Lower leg skin (tissue), 4 donors: ENCODE data around the gene CELA2B. TPM values are rescaled to one million over a fixed set of nuclear protein-coding genes. Genes with fewer than 3 reads are reported as not detected.

Experiments
- DNase-seq, 2 donors: peaks; one replicate each; pipeline ENCODE4 v3.0.0-alpha.2; 2019; ENCODE audit warnings: low spot score in 2 of 2
- H3K4me3 ChIP-seq: fragments of 200-600 bp; sonication (generic); 2 replicates; pipeline ENCODE4 v1.5.1; 2017; ENCODE audit warnings: mild to moderate bottlenecking, low read depth; ENCODE audit not compliant: poor library complexity, severe bottlenecking
- CTCF ChIP-seq, 3 donors: fragments of 450-650 bp; IDR thresholded peaks; one replicate each; pipeline ENCODE4 v1.5.1; 2016; ENCODE audit warnings: antibody characterized with exemption in 3 of 3, mild to moderate bottlenecking in 3 of 3, moderate library complexity in 2 of 3
- POLR2A ChIP-seq, 2 donors: fragments of 450-650 bp; IDR thresholded peaks; one replicate each; pipeline ENCODE4 v1.6.1; 2016 to 2017; ENCODE audit warnings: antibody characterized with exemption in 2 of 2, mild to moderate bottlenecking in 1 of 2, moderate library complexity in 1 of 2
- WGBS, 2 donors: methylation state at CpG; one replicate each; pipeline ENCODE4 v1.1.5; 2018; 5-methylcytosine and 5-hydroxymethylcytosine counted together
- intact Hi-C: fragments of 100-400 bp; cut with DNase I; formaldehyde crosslinking; loops from one replicate; pipeline ENCODE4 v1.15.0; 2023; ENCODE audit warnings: low total_unique reads
- total RNA-seq, 4 donors: library from RNA; depleted of rRNA; stranded (reverse); fragments of >200 nt; gene quantifications; one replicate each; pipeline ENCODE4 v1.1.0, GENCODE V29; 2016

Gene CELA2B
- total RNA-seq, 4 donors from 2014 or later = 0.49 TPM; not detected in 3

DNA sequence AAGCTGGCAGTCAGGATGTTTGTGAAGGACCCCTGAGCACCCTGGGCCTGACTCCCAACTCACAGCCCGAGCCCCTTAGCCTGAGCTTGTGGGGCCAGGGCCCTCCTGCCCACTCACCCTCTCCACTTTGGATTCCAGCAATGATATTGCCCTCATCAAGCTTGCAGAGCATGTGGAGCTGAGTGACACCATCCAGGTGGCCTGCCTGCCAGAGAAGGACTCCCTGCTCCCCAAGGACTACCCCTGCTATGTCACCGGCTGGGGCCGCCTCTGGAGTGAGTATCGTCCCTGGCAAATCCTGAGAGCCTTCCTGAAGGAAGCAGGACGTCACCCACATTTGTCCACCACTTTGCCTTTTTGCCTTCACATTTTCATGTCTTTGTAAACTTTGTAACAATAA, 32.6 kb upstream of the CELA2B start:
- WGBS, 2 donors = 81 to 86% methylated on average over 5 of the region's 5 CpGs
- TF ChIP-seq POLR2A (IDR thresholded peaks at IDR 0.05) = no peak
- no peak for DNase-seq
- H3K4me3 ChIP-seq = no peak overlapping the region
- intact Hi-C loops = no loop called here

GRCh38 chr1:15444468-15445389, 31.2 kb upstream of the CELA2B start:
- no peak for TF ChIP-seq CTCF (IDR thresholded peaks at IDR 0.05)
- TF ChIP-seq POLR2A (IDR thresholded peaks at IDR 0.05) = no peak
- 88 to 95% methylated on average over 12 to 17 of the region's 17 CpGs for WGBS, 2 donors
- intact Hi-C loops = no loop called here
- H3K4me3 ChIP-seq = no peak overlapping the region
- no peak for DNase-seq

DNA sequence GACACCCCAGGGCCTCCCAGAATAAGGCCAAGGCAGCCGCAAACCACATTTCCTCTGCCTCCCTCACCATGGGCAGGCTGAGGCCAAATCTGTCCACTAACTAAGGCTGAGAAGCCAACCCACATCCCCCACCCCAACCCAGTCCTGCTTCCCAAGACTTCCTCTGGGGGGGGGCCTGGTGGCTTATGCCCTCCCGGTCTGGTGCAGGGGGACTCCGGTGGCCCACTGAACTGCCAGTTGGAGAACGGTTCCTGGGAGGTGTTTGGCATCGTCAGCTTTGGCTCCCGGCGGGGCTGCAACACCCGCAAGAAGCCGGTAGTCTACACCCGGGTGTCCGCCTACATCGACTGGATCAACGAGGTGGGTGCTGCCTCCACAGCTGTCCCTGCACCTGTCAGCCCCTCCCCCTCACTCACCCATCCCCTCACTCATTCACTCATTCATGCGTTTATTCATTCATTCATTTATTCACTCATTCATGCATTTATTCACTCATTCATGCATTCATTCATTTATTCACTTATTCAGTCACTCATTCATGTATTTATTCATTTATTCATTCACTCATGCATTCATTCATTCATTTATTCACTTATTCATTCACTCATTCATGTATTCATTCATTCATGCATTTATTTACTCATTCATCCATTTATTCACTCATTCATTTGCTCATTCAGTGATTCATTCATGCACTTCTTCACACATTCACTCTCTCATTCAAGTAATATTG, 30.3 kb upstream of the CELA2B start:
- TF ChIP-seq CTCF (IDR thresholded peaks at IDR 0.05) (no peak), POLR2A (IDR thresholded peaks at IDR 0.05) (no peak)
- intact Hi-C loops = no loop called here
- no peak for DNase-seq

GRCh38 chr1:15446212-15446611, 29.7 kb upstream of the CELA2B start:
- no peak for DNase-seq
- 77 to 100% methylated on average over 2 to 4 of the region's 4 CpGs for WGBS, 2 donors
- H3K4me3 ChIP-seq = no peak overlapping the region
- intact Hi-C loops = no loop called here
- TF ChIP-seq CTCF (IDR thresholded peaks at IDR 0.05) (no peak), POLR2A (IDR thresholded peaks at IDR 0.05) (no peak)

More for the DNA sequence above, 30.3 kb upstream of the CELA2B start:
- no peak overlapping the region for H3K4me3 ChIP-seq
- WGBS, 2 donors = 84 to 85% methylated on average over 14 of the region's 14 CpGs

- no peak for DNase-seq
- TF ChIP-seq POLR2A (IDR thresholded peaks at IDR 0.05) = no peak
- no peak for TF ChIP-seq CTCF (IDR thresholded peaks at IDR 0.05)
- intact Hi-C loops = no loop called here
- no peak overlapping the region for H3K4me3 ChIP-seq
- WGBS, 2 donors = 80 to 85% methylated on average over 3 of the region's 3 CpGs
Measured at GRCh38 chr1:15448877-15449462, 26.9 kb upstream of the CELA2B start.

DNA sequence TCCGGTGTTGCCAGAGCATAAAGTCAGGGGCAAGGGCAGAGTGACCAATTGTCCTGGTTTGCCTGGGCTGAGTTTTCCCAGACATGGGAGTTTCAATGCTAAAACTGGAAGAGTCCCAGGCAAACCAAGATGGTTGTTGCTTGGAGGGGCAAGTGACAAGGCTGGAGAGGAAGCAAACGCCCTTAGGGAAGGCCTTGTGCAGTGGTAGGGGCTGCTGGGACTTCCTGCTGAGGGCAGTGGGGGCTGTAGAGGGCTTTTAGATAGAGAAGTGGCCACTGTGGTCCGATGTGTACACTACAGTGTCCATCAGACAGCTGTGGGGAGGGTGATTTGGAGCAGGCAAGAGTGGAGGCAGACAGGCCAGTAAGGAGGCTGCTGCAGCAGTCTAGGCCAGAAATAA, 26.3 kb upstream of the CELA2B start:
- 74 to 82% methylated on average over 3 of the region's 3 CpGs for WGBS, 2 donors
- no peak overlapping the region for H3K4me3 ChIP-seq
- intact Hi-C loops = no loop called here
- DNase-seq = no peak
- TF ChIP-seq POLR2A (IDR thresholded peaks at IDR 0.05) (no peak), CTCF (IDR thresholded peaks at IDR 0.05) (no peak)
